Measurements from ENCODE around the gene YJEFN3.

The YJEFN3 gene

GRCh38 chr19:19563348-19563848 is 34.7 kb downstream of the YJEFN3 start:
- DNase-seq (ENCODE audit: low read depth), result no peak
- H3K4me3 ChIP-seq (replicated peaks; ENCODE audit: low read depth, low read length), result no peak overlapping the region
- no peak for TF ChIP-seq CTCF (IDR thresholded peaks at IDR 0.05; ENCODE audit: low read length, missing control alignments)

- H3K4me3 ChIP-seq (replicated peaks; ENCODE audit: low read depth, low read length), result no peak overlapping the region
- TF ChIP-seq CTCF (IDR thresholded peaks at IDR 0.05; ENCODE audit: low read length, missing control alignments), result no peak
- DNase-seq (ENCODE audit: low read depth), result no peak
These were observed 37.6 kb downstream of the YJEFN3 start for GRCh38 chr19:19566306-19566705.

- no peak for DNase-seq (ENCODE audit: low read depth)
- TF ChIP-seq CTCF (IDR thresholded peaks at IDR 0.05; ENCODE audit: low read length, missing control alignments), result no peak
- H3K4me3 ChIP-seq (replicated peaks; ENCODE audit: low read depth, low read length), result no peak overlapping the region
These were observed 38.7 kb downstream of the YJEFN3 start for GRCh38 chr19:19567391-19567790.

GRCh38 chr19:19568802-19569756 is 40.4 kb downstream of the YJEFN3 start:
- DNase-seq (ENCODE audit: low read depth), result peak; percentile 16
- no peak overlapping the region for H3K4me3 ChIP-seq (replicated peaks; ENCODE audit: low read depth, low read length)
- TF ChIP-seq CTCF (IDR thresholded peaks at IDR 0.05; ENCODE audit: low read length, missing control alignments), result no peak

GRCh38 chr19:19570571-19570970 is 41.9 kb downstream of the YJEFN3 start:
- DNase-seq (ENCODE audit: low read depth), result no peak
- no peak for TF ChIP-seq CTCF (IDR thresholded peaks at IDR 0.05; ENCODE audit: low read length, missing control alignments)
- H3K4me3 ChIP-seq (replicated peaks; ENCODE audit: low read depth, low read length), result no peak overlapping the region

GRCh38 chr19:19571071-19571786 is 42.5 kb downstream of the YJEFN3 start:
- DNase-seq (ENCODE audit: low read depth), result no peak
- no peak overlapping the region for H3K4me3 ChIP-seq (replicated peaks; ENCODE audit: low read depth, low read length)
- no peak for TF ChIP-seq CTCF (IDR thresholded peaks at IDR 0.05; ENCODE audit: low read length, missing control alignments)
